Smooth muscle cell of trachea (primary cell): ENCODE results near the gene THOP1. TPM values are rescaled to one million over a fixed set of nuclear protein-coding genes. Genes with fewer than 3 reads are reported as not detected.

ENCODE experiments used
- total RNA-seq: library from RNA; depleted of rRNA; stranded (reverse); fragments of >200 nt; gene quantifications from 2 replicates; pipeline ENCODE4 v1.2.1, GENCODE V29; 2014

The THOP1 gene
- total RNA-seq: 63.5 and 99.0 TPM in 2 replicates

GRCh38 chr19:2785244-2785997 lies at the start of gene THOP1:
Gene THOP1, plus strand, starts transcription at chr19:2785503. Its CDS starts 160 bp downstream, at chr19:2785663.

GRCh38 chr19:2739602-2740313 lies 45.5 kb upstream of the THOP1 start, which contains the start of gene SLC39A3:
Gene SLC39A3, minus strand, starts transcription at chr19:2740017. Its CDS starts 2,760 bp downstream, at chr19:2737257.

GRCh38 chr19:2782936-2783780 lies 2.1 kb upstream of the THOP1 start, which contains the start of gene SGTA:
Gene SGTA, minus strand, starts transcription at chr19:2783273. Its CDS starts 14,205 bp downstream, at chr19:2769068.

GRCh38 chr19:2819540-2820111 lies 34.3 kb downstream of the THOP1 start, which contains the start of gene ZNF554:
Gene ZNF554, plus strand, starts transcription at chr19:2819868. Its CDS starts 204 bp downstream, at chr19:2820072.

GRCh38 chr19:2840794-2841791 lies 55.8 kb downstream of the THOP1 start, which contains the start of gene ZNF555:
Gene ZNF555, plus strand, starts transcription at chr19:2841475. Its CDS starts 98 bp downstream, at chr19:2841573.

Other genes starting within 250 kb of the THOP1 start
- gene GNG7, start 82.8 kb upstream of the THOP1 start, total RNA-seq: 0.15 and 0.99 TPM in 2 replicates
- gene DIRAS1, start 64.1 kb upstream of the THOP1 start, total RNA-seq: 6.4 and 12.4 TPM in 2 replicates
- 30.7 and 37.5 TPM in 2 replicates for gene SLC39A3, start 45.5 kb upstream of the THOP1 start, total RNA-seq
- 37.7 and 52.3 TPM in 2 replicates for gene SGTA, start 2.2 kb upstream of the THOP1 start, total RNA-seq
- 5.8 and 6.1 TPM in 2 replicates for gene ZNF554, start 34.4 kb downstream of the THOP1 start, total RNA-seq
- gene ZNF555, start 56.0 kb downstream of the THOP1 start, total RNA-seq: 6.0 and 8.7 TPM in 2 replicates
- not detected in 2 replicates for gene ZNF556, start 81.8 kb downstream of the THOP1 start, total RNA-seq
- gene ZNF57, start 115.4 kb downstream of the THOP1 start, total RNA-seq: 4.1 and 4.4 TPM in 2 replicates
- 4.0 and 6.5 TPM in 2 replicates for gene ZNF77, start 159.5 kb downstream of the THOP1 start, total RNA-seq
- 0.87 and 1.5 TPM in 2 replicates for gene TLE6, start 192.1 kb downstream of the THOP1 start, total RNA-seq
- 1.2 and 3.6 TPM in 2 replicates for gene TLE2, start 243.8 kb downstream of the THOP1 start, total RNA-seq